Astrocyte (in vitro differentiated cells and primary cell): Measurements from ENCODE around the gene HMCN2.

Source experiments
- EZH2 ChIP-seq: IDR thresholded peaks from 2 replicates; pipeline ENCODE4 v1.6.1; 2012; ENCODE audit warnings: mild to moderate bottlenecking, low read length, inconsistent platforms; ENCODE audit not compliant: insufficient read depth
- TF ChIP-seq, protein P1 (sequence below): IDR thresholded peaks from 2 replicates; pipeline ENCODE4 v1.5.1; 2011; ENCODE audit warnings: low read depth, mild to moderate bottlenecking, inconsistent platforms, low read length, moderate library complexity; ENCODE audit not compliant: insufficient read depth

GRCh38 chr9:130333041-130333711 is 67.6 kb downstream of the HMCN2 start:
- no peak for TF ChIP-seq EZH2
- TF ChIP-seq, protein P1, sequence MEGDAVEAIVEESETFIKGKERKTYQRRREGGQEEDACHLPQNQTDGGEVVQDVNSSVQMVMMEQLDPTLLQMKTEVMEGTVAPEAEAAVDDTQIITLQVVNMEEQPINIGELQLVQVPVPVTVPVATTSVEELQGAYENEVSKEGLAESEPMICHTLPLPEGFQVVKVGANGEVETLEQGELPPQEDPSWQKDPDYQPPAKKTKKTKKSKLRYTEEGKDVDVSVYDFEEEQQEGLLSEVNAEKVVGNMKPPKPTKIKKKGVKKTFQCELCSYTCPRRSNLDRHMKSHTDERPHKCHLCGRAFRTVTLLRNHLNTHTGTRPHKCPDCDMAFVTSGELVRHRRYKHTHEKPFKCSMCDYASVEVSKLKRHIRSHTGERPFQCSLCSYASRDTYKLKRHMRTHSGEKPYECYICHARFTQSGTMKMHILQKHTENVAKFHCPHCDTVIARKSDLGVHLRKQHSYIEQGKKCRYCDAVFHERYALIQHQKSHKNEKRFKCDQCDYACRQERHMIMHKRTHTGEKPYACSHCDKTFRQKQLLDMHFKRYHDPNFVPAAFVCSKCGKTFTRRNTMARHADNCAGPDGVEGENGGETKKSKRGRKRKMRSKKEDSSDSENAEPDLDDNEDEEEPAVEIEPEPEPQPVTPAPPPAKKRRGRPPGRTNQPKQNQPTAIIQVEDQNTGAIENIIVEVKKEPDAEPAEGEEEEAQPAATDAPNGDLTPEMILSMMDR: no peak
